Lung (tissue), 12 donors: Measurements from ENCODE around the gene OR52H1. TPM values are rescaled to one million over a fixed set of nuclear protein-coding genes. Genes with fewer than 3 reads are reported as not detected.

ENCODE experiments used
- ATAC-seq: fragments of 200-7000 bp; cut with Tn5 transposase; one replicate; pipeline ENCODE4 v1.9.1; 2020; ENCODE audit warnings: moderate number of reproducible peaks; ENCODE audit not compliant: insufficient read depth, low FRiP score
- DNase-seq, 3 donors: peaks; one replicate each; pipeline ENCODE4 v3.0.0-alpha.2; 2013 to 2017
- H3K27ac ChIP-seq, 2 donors: one replicate each; pipeline ENCODE4 v1.5.1; 2013; ENCODE audit warnings: mild to moderate bottlenecking in 2 of 2, moderate library complexity in 2 of 2, control low read depth in 1 of 2, inconsistent platforms in 1 of 2, low read depth in 1 of 2, low read length in 1 of 2
- H3K27me3 ChIP-seq, 3 donors: one replicate each; pipeline ENCODE4 v1.5.1; 2013; ENCODE audit warnings: low read length in 2 of 3; ENCODE audit not compliant: control insufficient read depth in 3 of 3, insufficient read depth in 3 of 3
- H3K36me3 ChIP-seq, 4 donors: one replicate each; pipeline ENCODE4 v1.5.1; 2013; ENCODE audit warnings: low read length in 4 of 4, mild to moderate bottlenecking in 1 of 4, moderate library complexity in 1 of 4; ENCODE audit not compliant: control insufficient read depth in 4 of 4, insufficient read depth in 4 of 4
- H3K4me1 ChIP-seq, 5 donors: one replicate each; pipeline ENCODE4 v1.5.1; 2013; ENCODE audit warnings: low read length in 5 of 5, mild to moderate bottlenecking in 2 of 5, moderate library complexity in 1 of 5; ENCODE audit not compliant: control insufficient read depth in 5 of 5, insufficient read depth in 5 of 5
- H3K4me3 ChIP-seq: one replicate; pipeline ENCODE4 v1.5.1; 2013; ENCODE audit warnings: mild to moderate bottlenecking, control low read depth, moderate library complexity
- H3K9ac ChIP-seq, 2 donors: one replicate each; pipeline ENCODE4 v1.5.1; 2013; ENCODE audit warnings: low read length in 2 of 2, control low read depth in 1 of 2; ENCODE audit not compliant: insufficient read depth in 1 of 2
- H3K9me3 ChIP-seq, 4 donors: one replicate each; pipeline ENCODE4 v1.5.1; 2013; ENCODE audit warnings: low read length in 3 of 4, mild to moderate bottlenecking in 1 of 4, moderate library complexity in 1 of 4; ENCODE audit not compliant: control insufficient read depth in 4 of 4, insufficient read depth in 3 of 4
- WGBS, 2 donors: extraction: QIAGEN DNeasy Blood & Tissue Kit; methylation state at CpG; one replicate each; pipeline ENCODE4 v1.1.7; 2013; 5-methylcytosine and 5-hydroxymethylcytosine counted together
- polyA plus RNA-seq, 2 donors: library from polyadenylated mRNA; stranded (reverse); fragments of 200-250 nt; gene quantifications; one replicate each; pipeline ENCODE4 v1.2.1, GENCODE V29; 2013
- total RNA-seq, 2 donors: library from RNA; depleted of rRNA in 1 of 2; stranded (reverse); fragments of >200 nt in 1 of 2; gene quantifications; one replicate each; pipeline ENCODE4 v1.2.1, GENCODE V29; 2014 to 2021
- TF ChIP-seq, protein P1 (sequence below): IDR thresholded peaks from 2 replicates; pipeline ENCODE4 v1.5.1; 2012; ENCODE audit warnings: mild to moderate bottlenecking; ENCODE audit errors: control extremely low read depth, extremely low read depth
- donor health status: control.
- donor health status: control.
- donor health status: Bipolar disorder and iron deficiency.
- donor health status: healthy.
- donor health status: DM: yes; HTN: yes; CAD: no.

Gene OR52H1
- total and polyA plus RNA-seq, 4 donors: 0.03 to 2.8 (median 0.40) TPM; not detected in 1

GRCh38 chr11:5581014-5581413 lies 32.7 kb upstream of the OR52H1 start:
- H3K4me3 ChIP-seq: no peak overlapping the region
- TF ChIP-seq, protein P1, sequence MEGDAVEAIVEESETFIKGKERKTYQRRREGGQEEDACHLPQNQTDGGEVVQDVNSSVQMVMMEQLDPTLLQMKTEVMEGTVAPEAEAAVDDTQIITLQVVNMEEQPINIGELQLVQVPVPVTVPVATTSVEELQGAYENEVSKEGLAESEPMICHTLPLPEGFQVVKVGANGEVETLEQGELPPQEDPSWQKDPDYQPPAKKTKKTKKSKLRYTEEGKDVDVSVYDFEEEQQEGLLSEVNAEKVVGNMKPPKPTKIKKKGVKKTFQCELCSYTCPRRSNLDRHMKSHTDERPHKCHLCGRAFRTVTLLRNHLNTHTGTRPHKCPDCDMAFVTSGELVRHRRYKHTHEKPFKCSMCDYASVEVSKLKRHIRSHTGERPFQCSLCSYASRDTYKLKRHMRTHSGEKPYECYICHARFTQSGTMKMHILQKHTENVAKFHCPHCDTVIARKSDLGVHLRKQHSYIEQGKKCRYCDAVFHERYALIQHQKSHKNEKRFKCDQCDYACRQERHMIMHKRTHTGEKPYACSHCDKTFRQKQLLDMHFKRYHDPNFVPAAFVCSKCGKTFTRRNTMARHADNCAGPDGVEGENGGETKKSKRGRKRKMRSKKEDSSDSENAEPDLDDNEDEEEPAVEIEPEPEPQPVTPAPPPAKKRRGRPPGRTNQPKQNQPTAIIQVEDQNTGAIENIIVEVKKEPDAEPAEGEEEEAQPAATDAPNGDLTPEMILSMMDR: no peak
- WGBS, 2 donors: 84% methylated on average over 4 of the region's 4 CpGs
- no peaks in the 10 kb centered on the region for H3K36me3 ChIP-seq
- no peak for ATAC-seq
- H3K4me1 ChIP-seq: no peaks in the 10 kb centered on the region
- H3K9ac ChIP-seq: no peak overlapping the region
- peaks cover 0 to 3% (median 0%) of the 10 kb centered on the region in 3 donors for H3K27me3 ChIP-seq
- no peak for DNase-seq
- no peak overlapping the region for H3K27ac ChIP-seq
- no peaks in the 10 kb centered on the region for H3K9me3 ChIP-seq

DNA sequence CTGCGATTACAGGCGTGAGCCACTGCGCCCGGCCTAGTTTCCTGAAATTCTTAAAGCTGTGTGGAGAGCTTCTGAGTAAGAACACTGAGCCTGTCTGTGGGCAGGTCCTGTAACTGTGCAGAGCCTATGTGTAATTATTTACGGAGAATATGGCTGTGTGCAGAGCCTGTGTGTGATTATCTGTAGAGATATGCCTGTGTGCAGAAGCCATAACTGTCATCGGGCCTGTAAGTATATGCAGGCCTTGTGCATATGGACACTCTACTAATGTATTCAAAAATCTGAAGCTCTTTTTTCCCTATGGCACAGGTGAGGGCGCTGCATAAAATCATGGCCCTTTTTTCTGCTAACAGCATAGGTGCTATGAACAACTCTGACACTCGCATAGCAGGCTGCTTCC lies 32.2 kb upstream of the OR52H1 start, which contains the start of gene OR52B6:
Gene OR52B6 (plus strand): TSS at position 301 of the 400 bp plus-strand sequence. CDS start 0 bp downstream, at position 301.
- H3K9ac ChIP-seq: no peak within 1 kb of the TSS
- WGBS, 2 donors: 95 to 97% methylated on average over 8 of the region's 8 CpGs
- no peak within 1 kb of the TSS for H3K4me3 ChIP-seq
- peaks cover 0 to 3% (median 0%) of the 10 kb centered on the region in 3 donors for H3K27me3 ChIP-seq
- TF ChIP-seq, protein P1: no peak
- DNase-seq: no peak
- no peak for ATAC-seq
- no peaks in the 10 kb centered on the region for H3K4me1 ChIP-seq
- H3K27ac ChIP-seq: no peak within 1 kb of the TSS
- H3K36me3 ChIP-seq: no peaks in the 10 kb centered on the region
- H3K9me3 ChIP-seq: no peaks in the 10 kb centered on the region

GRCh38 chr11:5577101-5577500 lies 28.8 kb upstream of the OR52H1 start:
- Histone ChIP-seq H3K27ac (no peak overlapping the region), H3K27me3 (peaks cover 0 to 3% (median 0%) of the 10 kb centered on the region in 3 donors), H3K9ac (no peak overlapping the region), H3K36me3 (no peaks in the 10 kb centered on the region), H3K9me3 (no peaks in the 10 kb centered on the region), H3K4me3 (no peak overlapping the region), H3K4me1 (no peaks in the 10 kb centered on the region)
- TF ChIP-seq, protein P1: no peak
- DNase-seq (no peak), ATAC-seq (no peak)

DNA sequence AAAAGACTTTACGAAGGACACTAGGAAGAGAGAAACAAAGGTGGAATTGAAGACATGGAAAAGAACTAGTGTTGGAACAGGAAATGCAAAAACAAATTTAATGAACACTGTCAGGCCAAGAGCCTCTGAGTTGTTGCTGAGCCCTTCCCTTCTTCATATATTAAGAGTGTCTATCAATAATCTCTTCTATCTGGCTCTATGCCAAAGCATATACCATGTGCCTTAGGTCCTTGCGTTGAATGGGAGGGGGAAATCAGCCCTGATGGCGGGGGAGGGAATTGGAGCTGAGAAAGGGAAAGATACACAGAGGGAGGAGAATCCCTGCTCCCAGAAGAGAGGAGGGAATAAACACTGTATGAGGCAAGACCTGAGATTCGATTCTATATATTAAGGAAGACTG lies 26.8 kb upstream of the OR52H1 start:
- TF ChIP-seq, protein P1: no peak
- no peak overlapping the region for H3K27ac ChIP-seq
- no peak overlapping the region for H3K4me3 ChIP-seq
- H3K9me3 ChIP-seq: no peaks in the 10 kb centered on the region
- no peaks in the 10 kb centered on the region for H3K36me3 ChIP-seq
- peaks cover 0 to 3% (median 0%) of the 10 kb centered on the region in 3 donors for H3K27me3 ChIP-seq
- ATAC-seq (no peak), DNase-seq (no peak)
- WGBS, 2 donors: 70 to 77% methylated on average over 4 of the region's 4 CpGs
- no peaks in the 10 kb centered on the region for H3K4me1 ChIP-seq
- no peak overlapping the region for H3K9ac ChIP-seq
